ENCODE measurements around the gene CHAF1B. TPM values are rescaled to one million over a fixed set of nuclear protein-coding genes. Genes with fewer than 3 reads are reported as not detected.

CHAF1B gene
- total RNA-seq, 4 donors from 2014 or later, result 0.98 to 1.5 (median 1.1) TPM

GRCh38 chr21:36350282-36350910, 34.8 kb upstream of the CHAF1B start:
- no peak for TF ChIP-seq CTCF (IDR thresholded peaks at IDR 0.05; ENCODE audit: low read depth)

GRCh38 chr21:36354918-36355680, 30.1 kb upstream of the CHAF1B start:
- TF ChIP-seq CTCF (IDR thresholded peaks at IDR 0.05; ENCODE audit: low read depth), result no peak

GRCh38 chr21:36355868-36356267, 29.3 kb upstream of the CHAF1B start:
- no peak for TF ChIP-seq CTCF (IDR thresholded peaks at IDR 0.05; ENCODE audit: low read depth)

GRCh38 chr21:36359185-36359584, 26.0 kb upstream of the CHAF1B start:
- TF ChIP-seq CTCF (IDR thresholded peaks at IDR 0.05; ENCODE audit: low read depth), result no peak

- no peak for TF ChIP-seq CTCF (IDR thresholded peaks at IDR 0.05; ENCODE audit: low read depth)
Measured at GRCh38 chr21:36369064-36369685, 16.0 kb upstream of the CHAF1B start.

GRCh38 chr21:36375994-36376393, 9.2 kb upstream of the CHAF1B start:
- TF ChIP-seq CTCF (IDR thresholded peaks at IDR 0.05; ENCODE audit: low read depth), result no peak

- no peak for TF ChIP-seq CTCF (IDR thresholded peaks at IDR 0.05; ENCODE audit: low read depth)
Measured at GRCh38 chr21:36377391-36377842, 7.8 kb upstream of the CHAF1B start.
